HG02588 (cell line): ENCODE measurements around the gene TMPRSS13.

Experiments
- ATAC-seq: cut with Tn5 transposase; IDR thresholded peaks from one replicate; pipeline ENCODE4 v1.9.1; 2021; ENCODE audit warnings: mild to moderate bottlenecking, moderate library complexity; ENCODE audit not compliant: unreplicated experiment

The TMPRSS13 gene

DNA sequence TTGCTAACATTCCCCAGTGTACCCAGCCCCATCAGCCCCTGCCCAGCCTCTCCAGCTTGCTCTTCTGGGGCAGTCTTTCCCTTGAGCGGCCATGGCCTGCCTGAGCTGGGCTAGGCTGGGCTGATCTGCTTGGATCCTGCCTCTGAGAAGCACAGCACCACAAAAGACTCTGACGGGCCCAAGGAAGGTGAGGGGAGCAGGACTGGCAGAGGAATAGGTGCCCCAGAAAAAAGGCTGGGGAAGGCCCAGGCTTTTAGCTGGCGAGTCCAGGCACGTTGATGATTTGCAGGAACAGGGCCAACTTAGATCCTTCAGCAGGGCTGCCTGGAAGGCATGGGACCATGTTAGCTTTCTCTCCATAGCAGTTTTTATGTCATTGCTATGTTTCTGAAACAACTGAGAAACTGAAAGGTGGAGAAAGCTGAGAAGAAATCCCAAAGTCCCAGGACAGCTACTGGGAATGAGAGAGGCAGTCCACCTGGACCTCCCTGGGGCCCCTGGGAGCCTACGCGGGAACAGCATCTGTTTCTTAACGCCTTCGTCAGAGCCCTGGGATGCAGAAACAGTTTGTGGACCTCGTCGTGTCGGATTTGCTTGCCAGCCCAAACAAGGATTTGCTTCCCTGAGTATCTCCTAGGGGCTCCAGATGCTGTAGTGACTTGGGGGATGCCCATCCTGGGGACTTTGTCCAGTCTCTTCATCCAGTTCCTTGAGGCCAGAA, 28.3 kb downstream of the TMPRSS13 start:
- no peak for ATAC-seq

DNA sequence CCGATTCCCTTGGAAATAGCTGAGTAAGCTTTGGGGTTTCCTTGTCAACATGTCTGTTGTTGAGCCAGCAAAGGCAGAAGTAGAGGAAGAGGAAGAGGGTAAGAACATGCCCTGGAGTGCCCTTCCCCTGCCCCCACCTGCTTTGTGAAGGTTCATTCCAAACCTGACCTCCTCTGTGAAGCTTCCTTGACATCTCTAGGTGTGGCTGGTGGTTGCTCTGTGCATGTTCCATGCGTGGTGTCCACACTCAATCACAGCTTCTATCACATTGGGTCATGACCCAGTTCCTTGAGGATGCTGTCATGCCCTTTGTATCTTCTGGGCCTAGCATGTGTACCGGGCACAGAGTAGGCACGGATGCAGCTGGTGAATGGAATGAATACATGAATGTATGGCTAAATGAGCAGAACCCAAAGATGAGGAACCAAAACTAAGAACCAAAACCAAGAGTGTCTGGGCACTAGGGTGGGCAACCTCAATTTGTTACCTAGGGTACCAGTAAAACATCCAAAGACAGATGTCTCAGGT, 29.0 kb downstream of the TMPRSS13 start:
- ATAC-seq: no peak

DNA sequence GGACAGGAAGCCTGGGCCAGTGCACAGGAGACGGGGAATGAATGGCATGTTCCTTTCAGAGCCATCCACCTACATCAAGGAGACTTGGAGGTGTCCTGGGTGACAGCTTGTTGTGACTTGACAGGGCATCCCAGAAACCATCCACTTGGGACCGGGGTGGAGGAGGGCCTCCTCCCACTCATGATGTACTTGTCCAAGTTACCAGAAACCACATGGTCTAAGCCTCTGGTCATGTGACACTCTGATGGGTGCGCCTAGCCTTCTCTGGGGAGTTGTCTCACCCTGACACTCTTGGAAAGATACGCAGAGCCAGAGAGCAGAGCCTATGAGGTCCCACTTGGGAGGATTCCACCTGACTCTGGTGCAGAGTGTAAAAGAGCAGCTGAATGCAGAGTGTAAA, 31.1 kb downstream of the TMPRSS13 start:
- ATAC-seq: no peak

DNA sequence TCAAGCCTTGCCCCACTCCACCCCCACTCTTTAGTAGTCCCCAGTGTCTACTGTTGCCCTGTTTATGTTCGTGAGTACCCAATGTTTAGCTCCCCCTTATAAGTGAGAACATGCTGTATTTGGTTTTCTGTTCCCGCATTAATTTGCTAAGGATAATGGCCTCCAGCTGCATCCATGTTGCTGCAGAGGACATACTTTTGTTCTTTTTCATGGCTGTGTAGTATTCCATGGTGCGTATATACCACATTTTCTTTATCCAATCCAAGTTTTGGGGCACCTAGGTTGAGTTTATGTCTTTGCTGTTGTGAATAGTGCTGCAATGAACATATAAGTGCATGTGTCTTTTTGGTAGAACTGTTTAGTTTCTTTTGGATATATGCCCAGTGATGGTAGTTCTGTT, 36.6 kb downstream of the TMPRSS13 start:
- ATAC-seq: no peak

DNA sequence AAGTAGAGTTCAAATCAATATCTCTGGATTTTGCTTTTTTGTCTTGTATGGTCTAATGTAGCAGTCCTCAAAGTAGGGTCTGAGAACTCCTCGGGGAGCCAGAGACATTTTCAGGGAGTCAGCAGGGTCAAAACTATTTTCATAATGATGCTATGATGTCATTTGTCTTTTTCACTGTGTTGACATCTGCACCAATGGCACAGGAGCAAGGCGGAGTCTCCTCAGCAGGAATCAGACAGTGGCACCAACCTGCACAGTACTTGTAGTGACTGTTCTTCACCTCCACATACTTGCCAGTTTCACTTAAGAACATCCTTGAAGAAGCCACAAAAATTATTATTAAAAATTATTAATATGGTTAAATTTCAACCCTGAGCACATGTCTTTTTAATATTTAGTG, 37.8 kb downstream of the TMPRSS13 start:
- no peak for ATAC-seq

DNA sequence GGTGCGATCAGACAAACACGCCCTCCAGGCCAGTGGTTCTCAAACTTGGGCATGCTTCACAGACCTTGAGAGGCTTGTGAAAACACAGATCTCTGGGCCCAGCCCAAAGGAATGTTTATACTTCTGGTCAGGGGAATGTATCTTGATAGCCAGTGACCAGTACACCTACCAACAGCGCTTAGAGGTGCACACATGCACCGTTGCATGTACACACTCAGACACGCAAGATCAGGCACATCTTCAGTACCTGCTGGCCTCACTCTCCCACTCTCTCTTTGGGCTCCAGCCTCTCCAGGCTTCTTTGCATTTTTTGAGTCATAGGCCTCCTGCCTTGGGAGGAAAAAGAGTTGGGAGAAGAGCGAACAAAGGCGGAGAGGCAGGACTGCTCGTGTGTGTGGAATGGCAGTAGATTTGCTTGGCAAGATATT, 41.0 kb downstream of the TMPRSS13 start:
- no peak for ATAC-seq

DNA sequence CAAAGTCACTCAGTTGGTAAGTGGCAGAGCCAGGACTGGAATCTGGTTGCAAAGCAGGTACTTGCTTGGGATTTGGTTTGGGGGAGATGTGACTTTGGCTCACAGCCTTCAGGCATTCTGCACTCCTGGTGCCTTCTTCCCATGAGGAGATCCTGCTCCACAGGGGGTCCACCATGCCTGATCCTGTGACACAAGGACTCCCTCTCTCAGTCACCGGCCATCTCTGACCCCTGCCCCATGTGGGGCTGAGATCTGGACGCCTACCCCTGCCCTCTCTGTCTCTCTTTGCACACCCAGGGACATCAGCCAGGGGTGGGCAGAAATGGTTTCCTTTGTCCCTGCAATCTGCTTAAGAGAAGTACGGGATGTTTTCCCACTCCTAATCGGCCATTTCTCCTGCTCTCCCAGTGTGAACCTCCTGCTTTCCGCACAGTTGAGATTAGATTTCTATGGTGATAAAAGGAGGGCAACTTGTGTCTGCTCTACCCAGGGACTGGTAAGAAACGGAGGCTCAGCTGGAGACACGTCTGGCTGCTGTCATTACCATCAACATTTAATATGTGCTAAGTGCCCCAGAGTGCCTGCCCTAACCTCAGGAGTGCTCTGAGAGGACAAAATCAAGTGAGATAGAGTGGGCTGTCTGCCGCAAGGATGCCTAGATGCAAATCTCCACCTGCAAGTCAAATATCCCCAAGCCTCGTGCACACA, 41.6 kb downstream of the TMPRSS13 start:
- ATAC-seq: no peak

DNA sequence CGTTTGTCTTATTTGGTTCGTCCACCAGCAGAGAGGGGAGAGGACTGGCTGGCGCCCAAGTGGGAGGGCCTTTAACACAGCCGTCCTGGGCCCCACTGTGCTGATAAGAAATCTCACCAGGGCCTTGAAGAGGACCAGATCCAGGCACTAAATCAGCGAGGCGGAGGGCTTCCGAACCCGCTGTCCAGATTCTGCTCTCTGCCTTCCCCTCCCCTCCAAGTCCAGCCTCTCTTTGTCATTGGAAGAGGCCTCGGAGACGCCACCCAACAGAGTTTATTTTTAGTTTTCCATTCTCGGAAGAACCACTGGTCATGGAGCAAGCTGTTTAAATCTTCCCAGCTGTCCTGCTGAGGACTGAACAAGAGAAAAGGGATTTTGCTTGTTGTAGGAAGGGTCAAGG, 43.4 kb downstream of the TMPRSS13 start:
- no peak for ATAC-seq

DNA sequence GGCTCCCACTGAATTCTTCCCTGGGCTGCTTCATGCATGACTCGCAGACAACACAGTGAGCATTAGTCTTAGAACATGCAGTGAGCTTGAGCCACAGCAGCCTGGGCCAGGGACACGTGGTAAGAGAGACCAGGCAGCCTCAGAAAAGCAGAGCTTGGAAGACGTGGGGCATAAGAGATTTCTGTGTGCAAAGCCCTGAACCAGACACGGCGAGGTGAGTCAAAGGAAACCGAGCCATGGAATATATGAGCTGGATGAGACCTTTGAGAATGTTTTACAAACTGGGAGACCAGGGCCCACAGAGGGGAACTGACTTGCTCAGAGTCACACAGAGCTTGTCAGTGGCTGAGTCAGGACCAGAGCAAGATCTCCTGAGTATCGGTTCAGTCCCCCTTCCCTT, 44.2 kb downstream of the TMPRSS13 start:
- ATAC-seq: no peak

DNA sequence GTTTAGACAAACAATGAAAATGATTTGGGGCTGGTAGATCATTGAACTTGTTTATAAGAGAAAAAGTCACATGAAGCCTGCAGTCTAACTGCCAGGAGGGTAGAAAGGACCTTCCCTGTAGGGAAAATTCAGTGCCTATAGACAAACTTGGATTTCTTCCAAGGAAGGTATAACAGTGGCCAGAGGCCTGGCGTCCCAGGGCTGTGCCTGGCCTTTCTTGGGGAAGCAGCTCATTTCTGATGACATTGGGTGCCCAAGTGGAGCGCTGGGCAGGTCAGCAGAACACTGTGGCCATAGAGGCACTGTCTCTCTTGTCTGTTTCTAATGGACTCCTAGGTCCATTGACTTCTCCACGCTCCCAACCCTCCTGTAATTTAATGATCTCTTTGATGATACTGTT, 46.1 kb downstream of the TMPRSS13 start:
- no peak for ATAC-seq

DNA sequence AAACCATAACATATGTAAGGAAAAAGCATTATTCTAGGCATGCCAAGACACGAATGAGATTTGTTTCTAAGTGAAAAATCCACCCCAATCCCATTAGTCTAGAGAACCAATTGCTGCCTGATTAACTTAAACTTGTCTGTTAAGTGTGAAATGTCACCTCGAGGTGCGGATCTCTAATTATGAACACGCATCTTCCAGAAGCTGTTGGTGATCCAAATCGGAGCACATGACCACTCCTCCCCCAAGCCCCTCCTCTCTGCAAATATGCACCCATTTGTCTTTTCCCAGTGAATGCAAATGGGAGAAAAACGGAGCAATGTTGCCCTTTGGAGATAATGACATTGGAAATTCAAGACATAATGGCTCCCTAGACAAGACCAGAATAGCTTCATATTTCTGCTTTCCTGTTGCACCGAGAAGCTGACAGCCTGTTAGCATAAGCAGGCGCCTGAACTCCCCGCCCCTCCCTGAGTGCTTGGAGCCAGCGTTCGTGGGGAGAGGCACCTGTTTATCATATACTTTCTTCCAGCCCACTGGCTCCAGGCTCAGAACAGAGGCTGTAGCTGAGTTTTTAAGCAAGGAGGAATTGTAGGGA, 46.8 kb downstream of the TMPRSS13 start:
- no peak for ATAC-seq

DNA sequence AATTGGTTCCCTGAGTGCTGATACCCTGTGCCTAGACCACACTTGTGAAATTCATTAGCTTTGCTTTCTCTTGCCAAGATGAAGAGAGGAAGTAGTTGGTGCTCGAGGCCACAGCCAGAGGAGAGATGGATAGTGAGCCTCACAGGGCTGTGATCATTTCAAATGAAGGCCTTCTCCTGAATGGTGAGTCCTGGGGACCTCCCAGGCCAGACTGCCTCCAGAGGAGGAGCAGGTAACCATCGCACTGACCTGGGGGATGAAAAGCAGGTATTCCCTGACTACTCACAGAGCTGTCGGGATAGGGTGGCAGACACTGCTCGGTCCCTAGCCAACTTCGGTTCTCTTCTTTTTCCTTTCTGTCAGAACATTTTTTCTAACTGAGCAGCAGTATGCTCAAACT, 48.0 kb downstream of the TMPRSS13 start:
- no peak for ATAC-seq

DNA sequence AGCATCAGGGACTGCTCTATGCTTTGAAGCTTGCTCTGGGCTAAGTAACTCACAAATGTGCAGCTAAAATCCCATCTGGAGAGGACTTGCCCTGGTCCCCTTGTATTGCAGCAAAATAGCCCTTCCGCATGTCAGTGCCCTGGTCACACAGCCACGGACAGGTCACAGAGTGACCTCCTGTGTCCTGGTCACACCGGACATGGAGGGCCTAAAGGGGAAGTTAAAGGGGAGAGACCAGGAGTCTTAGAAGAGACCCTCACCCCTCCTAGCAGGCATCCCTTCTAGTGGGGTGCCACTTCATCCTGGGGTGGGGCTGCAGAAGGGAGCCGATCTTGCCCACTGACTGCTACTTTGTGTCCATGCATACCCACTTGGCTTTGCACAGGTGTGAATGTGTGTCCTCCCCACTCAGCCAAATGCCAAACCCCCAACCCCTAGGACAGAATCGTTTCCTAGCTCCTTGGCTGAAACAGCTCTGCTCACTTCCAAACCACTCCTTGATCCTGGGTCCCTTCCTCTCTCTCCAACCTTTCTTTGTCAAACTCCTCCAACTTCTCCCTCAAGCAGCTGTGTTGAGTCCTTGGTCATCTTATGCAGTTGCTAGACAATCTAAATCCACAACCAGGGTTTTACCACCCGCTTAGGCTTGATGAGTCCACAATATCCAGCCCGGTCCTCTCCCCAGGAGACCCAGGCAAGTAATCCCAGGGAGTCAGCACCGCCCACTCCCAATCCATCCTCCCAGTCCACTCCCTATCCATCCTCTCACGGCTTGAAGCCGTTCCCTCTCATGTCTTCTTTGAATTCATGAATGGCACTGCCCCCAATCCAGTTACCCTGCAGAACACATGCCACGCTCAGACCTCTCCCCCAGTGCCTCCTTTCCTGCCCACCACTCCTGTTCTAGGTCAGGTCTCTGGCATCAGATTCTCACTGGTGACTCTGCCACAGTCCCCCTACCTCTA, 49.4 kb downstream of the TMPRSS13 start:
- no peak for ATAC-seq

DNA sequence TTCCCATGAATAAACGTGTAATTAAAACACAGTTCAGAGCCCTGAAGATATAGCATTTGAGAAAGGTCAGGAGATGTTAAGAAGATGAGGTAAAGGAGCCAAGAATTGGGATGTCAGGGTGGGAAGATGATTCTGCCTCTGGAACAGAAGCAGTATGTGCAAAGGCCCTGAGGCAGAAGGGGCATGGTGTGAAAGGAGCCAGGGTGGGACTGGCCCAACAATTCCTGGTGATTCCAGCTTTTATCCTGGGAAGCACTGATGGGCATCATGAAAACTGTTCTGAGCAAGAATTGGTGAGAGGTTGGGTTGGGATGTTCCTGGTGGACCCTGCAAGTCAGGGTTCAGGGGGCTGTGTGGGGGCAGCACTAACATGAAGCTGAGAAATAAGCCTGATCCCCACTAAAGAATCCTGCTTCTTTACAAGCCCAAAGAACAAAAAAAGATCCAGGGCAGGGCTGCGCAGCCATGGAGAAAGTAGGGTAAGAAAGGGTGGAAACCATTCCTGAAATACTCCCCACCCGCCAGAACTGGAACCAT, 50.2 kb downstream of the TMPRSS13 start:
- no peak for ATAC-seq

DNA sequence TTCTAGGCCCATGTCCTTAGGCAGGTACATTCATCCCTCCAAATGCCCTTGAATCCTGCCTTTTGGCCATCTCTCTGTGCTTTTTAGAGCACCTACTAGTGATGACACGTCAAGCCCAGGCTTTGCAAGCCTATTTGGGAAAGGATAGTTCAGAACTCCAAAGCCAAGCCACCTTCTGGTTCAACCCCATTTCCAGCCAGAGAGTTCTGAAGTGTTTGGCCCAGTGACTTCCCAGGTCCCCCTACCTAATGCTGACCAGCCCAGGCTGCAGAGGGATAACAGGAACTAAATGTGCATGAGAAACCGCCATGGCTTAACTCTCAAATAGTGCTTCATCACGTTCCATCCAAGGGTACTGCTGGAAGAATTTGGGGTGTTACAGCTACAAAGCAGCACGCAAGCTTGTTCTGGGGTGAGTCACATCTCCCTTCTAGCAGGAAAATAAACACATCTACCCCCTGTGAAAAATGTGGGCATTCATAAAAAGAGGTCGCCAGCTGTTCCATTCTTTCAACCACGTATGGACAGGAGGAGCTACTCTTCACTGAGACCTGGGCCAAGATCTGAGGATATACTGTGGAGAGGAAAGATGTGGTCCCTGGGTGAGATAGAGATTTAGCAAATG, 50.8 kb downstream of the TMPRSS13 start:
- no peak for ATAC-seq

DNA sequence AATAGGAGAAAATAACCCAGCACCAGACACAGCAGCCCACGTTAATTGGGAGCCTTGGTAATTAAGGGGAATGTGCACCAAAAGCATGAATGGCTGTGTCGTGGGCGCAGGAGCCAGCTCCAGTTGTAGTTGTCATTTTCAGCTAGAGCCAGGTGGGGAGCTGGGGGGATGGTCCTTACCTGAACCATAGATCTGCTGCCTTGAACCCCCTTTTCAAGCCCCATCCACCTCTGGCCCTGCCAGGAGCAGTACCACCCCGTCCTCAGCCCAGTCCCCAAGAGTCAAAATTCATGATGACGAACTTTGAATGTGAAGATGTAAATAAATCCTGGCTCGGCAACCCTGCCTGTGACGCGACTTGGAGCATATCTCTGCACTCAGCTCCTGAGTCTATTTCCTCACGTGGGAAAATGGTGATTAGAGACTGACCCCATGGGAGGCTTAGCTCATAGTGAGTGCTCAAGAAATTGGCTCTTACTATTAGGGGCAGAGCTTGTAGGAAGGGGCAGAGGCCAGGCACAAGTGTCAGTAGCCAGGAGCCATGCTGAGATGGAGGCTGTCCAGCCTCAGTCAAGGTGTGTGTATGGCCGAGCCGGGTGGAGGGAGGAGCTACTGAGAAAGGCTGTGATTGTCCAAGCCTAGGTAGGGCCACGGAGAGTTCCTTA, 52.0 kb downstream of the TMPRSS13 start:
- ATAC-seq: no peak

DNA sequence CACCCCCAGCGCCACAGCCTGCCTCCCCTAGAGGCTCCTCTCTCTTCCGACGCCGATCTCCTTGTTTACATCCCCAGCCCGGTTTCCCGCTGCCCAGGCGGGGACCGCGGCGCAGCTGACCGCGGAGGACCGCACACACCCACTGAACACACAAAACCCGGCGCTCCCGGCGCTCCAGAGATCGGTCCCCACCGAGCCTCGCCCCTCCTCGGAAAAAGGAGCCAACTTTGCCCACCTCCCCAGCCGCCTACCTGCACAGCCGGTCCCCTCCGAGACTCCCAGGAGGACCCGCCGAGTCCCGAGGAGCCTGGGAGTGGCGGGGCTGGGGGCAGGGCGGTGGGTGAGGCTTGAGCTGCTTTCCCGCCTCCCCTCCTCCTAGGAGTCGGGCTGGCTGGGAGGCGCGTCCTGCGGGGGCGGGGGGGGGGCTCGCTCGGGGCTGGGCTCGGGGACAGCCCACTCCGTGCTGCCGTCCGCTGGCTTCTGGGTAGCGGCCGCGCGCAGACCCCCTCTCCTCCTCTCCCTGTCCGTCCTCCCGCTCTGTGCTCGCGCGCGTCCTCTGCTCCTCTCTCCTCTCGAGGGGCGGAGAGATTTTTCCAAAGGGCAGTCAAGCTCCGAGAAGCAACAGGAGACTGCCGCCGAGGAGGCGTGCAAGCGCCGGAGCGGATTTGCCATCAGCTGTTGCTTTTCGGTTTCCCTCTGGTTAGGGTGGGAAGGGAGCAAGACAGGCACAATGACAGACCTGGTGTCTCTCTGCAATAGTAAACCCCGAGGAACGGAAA, 52.7 kb downstream of the TMPRSS13 start, which contains the start of gene FXYD6:
FXYD6 (minus strand) TSS at position 318 of the 779 bp plus-strand sequence. CDS start 33,882 bp downstream, outside the sequence.
- ATAC-seq: no peak

DNA sequence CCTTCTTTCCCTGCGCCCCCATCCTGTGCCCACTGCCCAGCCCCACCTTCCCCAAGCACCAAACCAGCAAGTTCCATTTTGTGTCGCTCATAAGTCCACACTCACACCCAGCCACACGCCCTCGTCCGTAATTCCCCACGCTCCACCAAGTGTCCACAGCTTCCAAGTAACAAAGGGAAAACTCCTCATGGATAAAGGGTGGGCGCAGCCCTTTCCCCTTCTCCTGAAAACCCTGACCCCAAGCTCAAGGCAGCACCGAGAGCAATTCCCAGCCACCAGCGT, 53.2 kb downstream of the TMPRSS13 start:
- no peak for ATAC-seq
